ENCODE measurements around the gene UBXN11.
"Not testable (repeated sequence)": the region's sequence is repeated elsewhere in the genome, so short reads cannot be mapped to it uniquely, and the experiment has no call there.

DNA sequence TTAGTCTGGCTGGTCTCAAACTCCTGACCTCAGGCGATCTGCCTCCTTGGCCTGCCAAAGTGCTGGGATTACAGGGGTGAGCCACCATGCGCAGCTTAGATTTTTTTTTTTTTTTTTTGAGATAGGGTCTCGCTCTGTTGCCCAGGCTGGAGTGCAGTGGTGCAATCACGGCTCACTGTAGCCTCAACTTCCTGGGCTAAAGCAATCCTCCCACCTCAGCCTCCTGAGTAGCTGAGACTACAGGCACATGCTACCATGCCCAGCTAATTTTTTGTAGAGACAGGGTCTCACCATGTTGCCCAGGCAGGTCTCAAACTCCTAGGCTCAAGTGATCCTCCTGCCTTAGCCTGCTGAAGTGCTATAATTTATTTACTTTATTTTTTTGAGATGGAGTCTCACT is 22.9 kb upstream of the UBXN11 start:
- TF ChIP-seq ZNF225 (CRISPR knock-in tag; IDR thresholded peaks at IDR 0.05); SATB2 (CRISPR knock-in tag; IDR thresholded peaks at IDR 0.05); ZKSCAN8 (CRISPR knock-in tag; IDR thresholded peaks at IDR 0.05; ENCODE audit: borderline replicate concordance): not testable (repeated sequence)
